G401.6 (cell line): ENCODE results near the gene C1orf50.

Experiments
- FAIRE-seq: peaks from 2 replicates; lab custom pipeline; 2012; peaks lifted over from hg19 to GRCh38; lab: Jason Lieb, UNC

The C1orf50 gene

DNA sequence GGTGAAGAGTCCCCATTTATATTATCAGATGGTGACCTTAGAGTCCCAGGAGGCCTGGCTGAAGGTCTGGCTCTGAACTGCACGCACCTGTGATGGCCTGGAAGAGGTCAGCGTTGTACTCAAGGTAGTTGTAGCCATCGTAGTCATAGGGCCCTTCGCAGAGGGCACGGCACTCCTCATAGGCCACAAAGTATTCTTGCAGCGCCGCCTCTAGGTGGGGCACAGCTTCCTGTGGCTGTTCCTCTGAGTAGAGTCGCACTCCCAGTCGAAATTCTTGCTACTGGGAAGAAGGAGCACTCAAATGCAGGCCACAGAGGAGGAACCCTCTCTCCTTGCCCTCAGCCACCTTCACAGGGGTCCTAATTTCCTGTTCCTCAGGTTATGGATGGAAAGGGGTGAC lies 7.9 kb upstream of the C1orf50 start:
- no peak for FAIRE-seq

DNA sequence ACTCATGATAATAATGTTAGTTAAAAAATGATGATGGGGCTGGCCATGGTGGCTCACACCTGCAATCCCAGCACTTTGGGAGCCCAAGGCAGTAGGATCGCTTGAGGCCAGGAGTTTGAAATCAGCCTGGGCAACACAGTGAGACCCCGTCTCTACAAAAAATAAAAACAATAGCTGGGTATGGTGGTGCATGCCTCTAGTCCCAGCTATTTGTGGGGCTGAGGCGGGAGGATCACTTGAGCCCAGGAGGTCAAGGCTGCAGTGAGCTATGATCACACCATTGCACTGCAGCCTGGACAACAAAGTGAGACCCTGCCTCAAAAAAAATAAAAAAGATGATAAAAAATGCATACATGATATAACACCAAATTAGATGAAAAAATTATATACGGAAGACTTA lies 5.5 kb upstream of the C1orf50 start:
- FAIRE-seq, result no peak

DNA sequence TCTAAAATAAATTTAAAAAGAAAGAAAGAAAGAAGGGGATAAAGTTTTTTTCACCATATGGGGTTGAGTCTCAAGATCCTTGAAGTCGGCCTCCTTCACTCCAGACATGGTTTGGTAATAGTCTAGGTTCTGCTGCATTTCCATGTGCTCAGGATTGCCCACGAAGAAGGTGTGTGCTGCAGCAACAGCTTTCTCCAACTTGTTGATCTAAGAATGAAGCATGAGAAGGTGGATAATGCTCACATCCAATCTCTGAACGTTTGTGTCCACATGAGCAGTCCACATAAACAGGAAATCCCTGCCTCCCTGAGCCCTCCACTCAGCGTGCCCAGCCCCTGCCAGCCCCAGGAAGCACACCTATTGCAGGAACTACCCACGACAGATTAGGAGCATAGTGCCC lies 4.8 kb upstream of the C1orf50 start:
- no peak for FAIRE-seq

DNA sequence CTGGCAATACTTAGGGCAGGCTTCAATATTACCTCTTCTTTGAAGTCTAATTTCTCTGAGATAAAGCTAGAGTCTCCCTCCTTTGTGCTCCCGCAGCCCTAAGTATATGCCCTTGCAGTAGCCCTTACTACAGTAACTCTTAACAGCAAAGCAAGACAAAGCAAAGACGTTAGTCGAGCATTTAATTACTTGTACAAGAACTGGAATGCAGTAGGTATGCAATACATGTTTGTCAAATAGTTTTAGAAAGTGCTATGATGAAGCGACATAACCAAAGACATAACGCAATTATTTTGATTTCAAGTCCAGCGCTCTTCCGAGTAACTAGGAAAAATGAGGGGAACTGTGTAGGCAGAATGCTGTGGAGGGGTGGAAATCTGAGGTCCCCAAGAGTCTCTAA lies 1.8 kb upstream of the C1orf50 start:
- no peak for FAIRE-seq

DNA sequence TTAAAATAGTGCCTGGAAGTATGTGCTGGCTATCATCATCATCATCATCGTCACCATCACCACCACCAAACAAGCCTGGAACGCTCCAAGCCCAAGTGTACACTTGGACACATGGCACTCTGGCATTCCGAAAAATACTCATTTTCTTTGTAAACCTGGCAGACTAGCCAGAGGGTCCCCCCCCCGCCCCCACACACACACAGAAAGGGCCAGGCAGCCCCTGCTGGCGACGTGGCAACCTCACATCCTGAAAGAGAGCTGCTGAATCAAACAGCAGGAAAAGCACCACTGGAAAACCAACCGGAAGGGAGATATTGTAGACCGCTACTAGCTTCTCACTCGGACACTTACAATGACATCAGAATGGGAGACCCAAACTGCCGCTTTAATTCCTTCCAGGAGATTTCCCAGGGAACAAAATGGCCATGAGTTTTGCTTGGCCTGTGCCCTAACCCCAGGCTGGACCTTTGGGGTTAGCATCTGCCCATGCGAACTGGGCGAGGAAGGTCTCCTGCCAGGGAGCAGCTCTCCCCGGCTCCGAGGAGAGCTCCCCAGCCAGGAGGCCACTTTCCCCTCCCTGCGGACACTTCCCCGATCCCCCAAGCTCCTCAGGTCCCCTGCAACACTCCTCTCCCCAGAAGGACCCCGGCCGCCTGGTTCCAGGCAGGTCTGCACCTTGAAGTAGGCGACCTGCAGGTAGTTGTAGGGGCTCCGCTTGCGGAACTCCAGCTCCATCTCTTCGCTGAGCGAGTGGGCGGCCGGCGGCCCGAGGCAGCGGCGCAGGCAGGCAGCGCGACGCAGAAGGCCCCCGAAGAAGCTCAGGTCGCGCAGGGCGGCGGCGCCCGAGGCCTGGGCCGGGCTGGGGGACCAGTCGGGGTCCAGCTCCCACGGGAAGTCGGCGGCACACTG lies 963 bp upstream of the C1orf50 start:
- FAIRE-seq, result peak; percentile 52

DNA sequence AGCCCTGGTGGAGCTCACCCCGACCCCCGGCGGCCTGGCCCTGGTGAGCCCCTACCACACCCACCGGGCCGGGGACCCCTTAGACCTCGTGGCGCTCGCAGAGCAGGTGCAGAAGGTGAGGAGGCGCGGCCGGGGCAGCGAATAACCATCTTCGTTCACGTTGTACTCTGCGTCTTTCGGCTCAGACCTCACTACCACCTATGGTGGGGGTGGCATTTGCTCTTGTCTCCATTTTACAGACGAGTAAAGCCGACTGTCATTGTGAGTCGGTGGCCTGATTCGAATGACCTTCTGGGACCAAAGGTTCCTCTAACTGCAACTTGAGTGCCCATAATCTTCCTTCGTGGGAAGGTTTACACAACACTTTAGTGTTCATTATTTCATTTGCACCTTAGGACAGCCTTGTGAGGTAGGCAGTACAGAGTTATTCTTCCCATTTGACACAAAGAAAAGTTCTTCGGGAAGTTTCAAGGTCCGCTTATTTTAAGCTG lies 506 bp downstream of the C1orf50 start:
- no peak for FAIRE-seq

DNA sequence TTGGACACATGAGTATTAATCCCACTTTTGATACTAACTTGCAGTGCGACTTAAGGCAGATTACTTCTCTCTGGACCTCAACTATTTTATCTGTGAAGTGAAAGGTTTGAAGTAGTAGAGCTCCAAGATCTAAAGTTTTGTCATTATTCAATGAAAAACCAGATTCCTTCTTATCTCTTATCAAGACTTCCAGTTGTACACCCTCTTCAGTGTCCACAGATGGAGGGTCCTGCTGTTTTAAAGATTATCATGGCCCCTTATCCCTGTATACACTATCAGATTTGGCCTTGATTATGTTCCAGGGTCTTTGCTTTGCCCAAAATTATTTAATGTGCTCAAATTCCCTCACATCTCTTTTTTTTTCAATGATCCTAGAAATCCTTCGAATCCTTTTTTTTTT lies 1.1 kb downstream of the C1orf50 start:
- FAIRE-seq, result no peak

DNA sequence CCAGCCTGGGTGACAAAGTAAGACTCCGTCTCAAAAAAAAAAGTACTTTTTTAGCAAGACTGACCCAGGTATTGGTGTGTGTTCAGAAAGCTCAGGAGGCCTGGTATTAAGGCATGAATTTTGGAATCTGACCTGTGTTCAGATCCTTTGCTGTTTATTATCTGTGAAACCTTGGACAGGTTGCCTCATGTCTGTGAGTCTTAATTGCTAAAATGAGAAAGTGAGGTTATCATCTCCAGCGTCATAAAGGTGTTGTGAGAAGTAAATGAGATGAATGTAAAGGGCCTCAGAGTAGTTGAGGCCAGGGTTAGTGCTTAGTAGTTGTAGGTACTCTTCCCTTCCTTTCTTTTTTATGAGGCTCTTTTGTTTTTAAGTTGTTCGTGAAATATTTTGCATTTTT lies 2.8 kb downstream of the C1orf50 start:
- FAIRE-seq, result no peak

DNA sequence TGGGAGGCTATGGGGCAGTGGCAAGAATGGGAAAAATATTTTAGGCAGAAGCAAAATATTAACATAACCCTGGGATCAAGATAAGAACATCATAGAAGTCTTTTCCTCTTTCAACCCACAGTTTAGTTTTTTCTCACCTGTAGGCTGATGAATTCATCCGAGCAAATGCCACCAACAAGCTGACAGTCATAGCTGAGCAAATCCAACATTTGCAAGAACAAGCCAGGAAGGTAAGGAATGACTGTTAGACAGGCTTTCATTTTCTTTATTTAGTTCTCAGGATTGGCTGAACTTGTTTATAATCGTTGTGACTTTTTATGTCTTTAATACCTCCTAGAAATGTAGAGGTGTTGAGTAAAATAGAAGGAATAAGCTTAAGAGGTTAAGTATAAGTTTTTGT lies 6.4 kb downstream of the C1orf50 start:
- FAIRE-seq, result no peak

DNA sequence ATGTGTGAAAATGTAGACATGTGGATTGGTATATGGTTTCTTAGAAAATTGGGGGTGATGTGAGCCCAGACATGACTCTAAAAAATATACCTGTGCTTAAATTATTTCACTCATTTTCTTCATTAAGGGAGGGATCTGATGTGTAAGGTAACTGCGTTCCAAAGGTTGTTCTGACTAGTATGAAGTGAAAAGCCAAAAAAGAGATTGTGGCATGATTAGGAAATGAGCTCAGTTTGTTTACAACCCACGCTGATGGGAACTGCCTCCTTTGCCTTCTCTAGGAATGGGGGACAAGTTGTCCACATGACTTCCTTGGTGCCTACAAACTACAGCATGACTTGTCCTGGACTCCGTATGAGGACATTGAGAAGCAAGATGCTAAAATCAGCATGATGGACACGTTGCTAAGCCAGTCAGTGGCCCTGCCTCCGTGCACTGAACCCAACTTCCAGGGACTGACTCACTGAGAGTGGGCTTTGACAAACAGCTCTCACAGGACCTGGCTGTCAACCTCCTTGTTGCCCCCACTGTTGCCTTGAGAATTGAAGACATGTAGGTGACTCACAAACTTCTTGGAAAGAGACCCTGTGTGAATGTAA lies 8.0 kb downstream of the C1orf50 start:
- no peak for FAIRE-seq

DNA sequence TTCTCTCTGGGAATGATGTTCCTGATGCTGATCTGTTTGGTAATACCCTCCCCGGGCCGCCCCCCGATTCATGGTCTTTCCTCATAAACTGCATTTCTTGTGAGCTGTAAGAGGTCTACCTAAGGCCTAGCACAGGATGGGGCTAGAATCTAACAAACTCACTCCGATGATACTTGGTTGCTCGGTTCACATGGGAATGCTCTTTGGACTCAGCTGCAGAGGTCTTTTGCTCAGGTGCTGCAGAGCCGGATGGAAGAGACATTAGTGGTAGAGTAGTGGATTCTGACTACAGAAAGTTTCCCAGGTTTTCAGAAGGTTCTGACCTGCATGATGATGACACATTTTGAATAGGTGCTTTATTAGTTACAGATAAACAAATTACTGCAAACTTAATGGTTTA lies 9.5 kb downstream of the C1orf50 start:
- FAIRE-seq, result no peak

DNA sequence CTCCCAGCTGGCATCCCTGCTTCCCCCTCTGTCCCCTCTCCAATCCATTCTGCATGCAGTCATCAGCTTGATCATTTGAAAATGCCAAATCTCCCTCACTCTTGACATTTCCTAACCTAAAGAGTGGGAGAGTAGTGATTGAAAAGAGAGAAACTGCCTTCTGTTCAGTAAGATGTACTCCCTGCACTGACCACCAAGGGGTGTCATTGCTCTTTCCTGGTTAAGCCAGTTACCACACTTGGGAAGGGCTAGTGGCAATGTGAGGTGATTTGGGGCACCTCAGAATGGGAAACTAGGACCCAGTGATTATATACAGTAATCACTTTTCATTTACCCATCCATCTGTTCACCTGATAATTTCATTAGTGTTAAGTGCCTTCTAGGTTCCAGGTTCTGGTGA lies 10.8 kb downstream of the C1orf50 start:
- peak; percentile 68 for FAIRE-seq

DNA sequence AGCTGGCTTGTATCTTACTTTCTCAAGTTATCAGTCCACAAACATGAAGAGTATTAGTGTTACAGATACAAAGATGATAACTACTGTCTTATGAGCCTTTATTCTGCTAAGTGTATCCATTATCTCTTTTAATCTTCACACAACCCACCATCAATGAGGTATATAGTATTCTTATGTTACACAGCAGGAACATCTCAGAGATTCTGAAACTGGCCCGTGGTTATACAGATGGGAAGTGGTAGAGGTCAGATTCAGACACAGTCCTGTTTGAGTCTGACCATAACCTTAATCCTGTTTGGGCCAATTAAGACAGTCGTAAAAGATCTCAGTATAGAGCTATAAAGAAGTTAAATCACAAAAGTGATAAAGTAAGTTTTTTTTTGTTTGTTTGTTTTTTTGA lies 12.7 kb downstream of the C1orf50 start:
- no peak for FAIRE-seq

DNA sequence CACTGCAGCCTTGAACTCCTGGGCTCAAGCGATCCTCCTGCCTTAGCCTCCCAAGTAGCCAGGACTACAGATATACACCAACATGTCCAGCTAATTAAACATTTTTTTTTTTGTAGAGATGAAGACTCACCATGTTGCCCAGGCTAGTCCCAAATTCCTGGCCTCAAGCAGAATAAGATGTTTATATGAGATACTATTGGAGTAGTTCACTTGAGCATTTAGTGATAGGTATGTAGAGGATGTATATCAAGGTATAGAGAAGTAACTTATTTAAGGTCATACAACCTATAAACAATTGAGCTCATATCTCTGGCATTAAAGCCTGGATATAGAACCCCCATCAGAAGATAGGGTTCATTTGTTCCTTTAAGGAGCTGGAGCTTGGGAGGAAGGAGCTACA lies 13.1 kb downstream of the C1orf50 start:
- no peak for FAIRE-seq

DNA sequence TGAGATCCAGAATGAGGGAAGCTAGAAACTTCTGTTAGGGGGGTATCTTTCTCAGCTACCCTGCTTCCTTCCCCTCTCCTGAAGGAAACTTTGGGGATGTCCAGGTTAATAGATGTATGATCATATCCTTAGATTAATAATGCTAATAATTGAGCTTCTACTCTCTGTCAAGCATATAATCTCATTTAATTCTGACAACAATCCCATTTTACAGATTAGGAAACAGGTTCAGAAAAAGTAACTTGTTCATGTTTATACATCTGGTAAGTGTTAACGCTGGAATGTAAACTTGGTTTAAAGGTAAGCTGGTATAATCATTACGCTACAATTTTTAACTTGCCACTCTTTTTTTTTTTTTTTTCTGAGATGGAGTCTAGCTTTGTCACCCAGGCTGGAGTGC lies 16.0 kb downstream of the C1orf50 start:
- FAIRE-seq, result no peak

DNA sequence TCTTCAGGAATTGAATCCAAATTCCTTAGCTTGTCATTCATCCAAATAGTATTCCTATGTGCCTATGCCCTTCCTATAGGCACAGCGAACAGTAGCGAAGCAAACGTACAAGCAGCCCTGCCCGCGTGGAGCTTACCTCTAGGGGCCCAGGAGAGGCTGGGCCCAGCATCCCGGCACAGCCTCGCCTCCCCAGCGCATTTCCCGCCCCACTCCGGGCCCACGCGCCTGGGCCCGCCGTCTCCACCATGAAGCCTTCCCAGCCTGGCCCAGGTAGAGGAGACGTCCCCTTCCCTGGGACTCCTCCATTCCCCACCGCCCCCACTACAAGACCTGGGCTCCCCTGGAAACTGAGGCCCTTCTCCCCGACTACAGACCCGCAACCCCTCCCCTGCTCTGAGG lies 17.5 kb downstream of the C1orf50 start:
- no peak for FAIRE-seq

DNA sequence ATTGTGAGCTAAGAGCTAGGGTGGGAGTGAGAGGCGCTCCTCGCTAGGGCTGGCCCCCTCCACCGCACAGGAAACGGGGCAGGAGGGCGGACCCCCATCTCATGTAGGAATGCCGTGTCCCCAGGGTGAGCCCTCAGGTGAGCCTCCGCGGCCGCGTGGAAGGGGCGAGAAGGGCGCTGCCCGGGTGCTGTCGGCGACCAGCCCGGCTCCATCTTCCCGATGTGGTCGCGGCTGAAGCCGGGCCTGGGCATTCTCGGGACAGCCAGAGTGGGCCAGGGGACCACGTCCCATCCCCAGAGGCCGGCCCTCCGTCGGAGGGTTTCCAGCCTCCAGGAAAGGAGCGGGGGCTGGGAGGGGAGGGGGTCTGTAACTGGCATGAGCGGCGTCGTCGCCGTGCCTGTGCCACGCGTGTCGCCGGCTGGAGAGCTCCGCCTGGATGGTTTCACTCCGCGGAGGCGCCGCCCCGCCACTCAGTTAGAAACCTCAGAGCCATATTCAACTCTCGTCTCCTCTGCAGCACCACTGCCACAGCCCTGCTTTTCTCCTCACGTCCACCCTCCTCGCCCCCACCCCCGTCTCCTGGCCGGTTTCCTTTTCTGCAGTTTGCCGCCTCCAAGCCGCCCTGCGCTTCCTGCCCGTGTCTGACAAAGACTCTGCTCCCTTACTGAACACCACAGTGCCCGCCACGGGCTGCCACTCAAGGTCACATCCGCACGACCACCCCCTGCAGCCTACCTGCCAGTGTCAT lies 18.1 kb downstream of the C1orf50 start, which contains the start of gene TMEM269:
Gene TMEM269, plus strand, starts transcription at position 46 of the 748 bp plus-strand sequence. CDS start 4,903 bp downstream, outside the sequence.
- FAIRE-seq, result no peak

DNA sequence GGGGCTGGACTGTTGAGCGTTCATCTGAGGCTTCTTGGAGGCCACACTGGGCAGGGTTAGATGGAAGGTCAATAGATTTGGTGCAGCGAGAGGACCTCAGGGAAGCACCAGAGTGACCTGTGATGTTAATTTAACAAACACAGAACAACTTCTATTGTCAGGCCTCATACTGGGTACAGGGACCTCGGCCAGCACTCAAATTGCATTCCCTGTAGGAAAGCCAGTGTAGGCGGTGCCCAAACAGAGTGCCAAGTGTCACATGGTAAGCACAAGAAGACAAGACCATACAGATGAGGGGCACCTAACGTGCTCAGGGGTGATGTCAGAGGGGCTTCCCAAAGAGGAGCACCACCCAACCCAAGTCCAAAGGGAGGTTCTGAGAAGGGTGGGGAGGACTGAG lies 19.0 kb downstream of the C1orf50 start:
- no peak for FAIRE-seq

DNA sequence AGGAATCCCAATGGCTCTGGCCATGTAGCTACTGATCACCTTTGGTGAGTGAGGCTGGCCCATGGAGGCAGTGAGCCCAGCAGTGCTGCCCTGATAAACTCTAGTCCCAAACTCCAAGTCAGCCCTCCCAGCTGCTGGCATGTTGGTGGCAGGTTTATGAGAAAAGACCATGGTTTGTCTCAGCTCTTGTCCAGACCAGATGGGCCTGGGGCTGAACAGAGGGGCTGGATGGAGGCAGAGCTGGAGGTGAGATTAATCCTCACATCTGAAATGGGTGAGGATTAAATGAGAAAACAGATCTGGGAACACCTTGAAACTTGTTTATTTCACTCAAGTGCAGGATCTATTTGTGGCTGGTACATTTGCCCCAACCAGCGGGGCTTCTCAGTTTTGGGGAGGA lies 21.0 kb downstream of the C1orf50 start:
- FAIRE-seq, result no peak

DNA sequence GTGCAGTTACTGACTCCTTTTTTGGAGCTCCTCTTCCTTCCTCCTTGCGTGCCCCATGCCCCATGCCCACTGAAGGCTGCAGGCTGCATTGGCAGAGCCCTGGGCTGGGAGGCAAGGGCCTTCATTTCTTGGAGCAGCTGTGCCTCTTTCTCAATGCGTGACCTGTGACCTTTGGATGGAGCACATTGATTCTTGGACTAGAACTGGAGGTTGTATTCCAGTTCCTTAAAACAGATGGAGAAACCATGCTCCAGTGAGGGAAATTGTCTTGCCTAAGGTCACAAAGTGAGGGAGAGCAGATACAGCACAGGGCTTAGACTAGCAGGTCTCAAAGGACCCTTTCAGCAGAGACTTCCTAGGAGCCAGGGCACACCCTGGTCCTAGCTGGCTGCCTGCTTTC lies 26.8 kb downstream of the C1orf50 start:
- no peak for FAIRE-seq

DNA sequence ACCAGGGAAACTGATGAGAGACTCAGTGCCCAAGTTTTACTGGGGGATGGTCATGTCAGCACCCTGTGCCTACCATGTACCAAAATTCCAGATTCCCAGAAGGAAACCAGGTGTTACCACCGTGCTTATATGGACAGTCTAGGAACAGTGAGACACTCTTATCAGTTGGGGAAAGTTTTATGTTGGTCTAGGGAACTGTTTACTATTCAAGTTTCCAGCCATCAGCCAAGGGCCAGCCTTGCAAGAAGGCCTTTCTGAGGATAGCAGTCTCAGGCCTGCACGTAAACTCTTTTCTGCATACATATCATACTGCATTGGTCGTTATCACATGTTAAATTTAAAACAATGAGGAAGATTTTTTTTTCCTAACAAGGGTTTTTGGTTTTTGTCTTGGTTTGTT lies 30.4 kb downstream of the C1orf50 start:
- FAIRE-seq, result no peak

DNA sequence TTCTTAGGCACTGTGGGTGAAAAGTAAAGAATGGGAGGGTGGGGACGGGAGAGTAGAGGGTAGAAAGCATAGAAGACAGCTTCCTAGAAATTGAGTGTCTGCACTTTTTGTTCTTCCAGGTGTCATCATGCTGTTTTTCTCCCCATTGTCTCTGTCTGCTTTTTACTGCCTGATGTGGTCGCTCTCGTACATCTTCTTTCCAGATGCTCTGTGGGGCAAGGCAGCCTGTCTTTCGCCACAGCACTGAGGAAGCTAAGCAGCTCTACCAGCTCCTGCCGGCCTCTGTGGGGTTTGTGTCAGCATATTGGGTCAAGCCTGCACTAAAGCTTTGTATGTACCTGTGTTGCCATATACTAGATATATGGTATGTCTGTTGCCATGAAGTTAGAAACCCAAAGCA lies 30.9 kb downstream of the C1orf50 start:
- no peak for FAIRE-seq
